Measurements from ENCODE around the gene VWA8. TPM values are rescaled to one million over a fixed set of nuclear protein-coding genes. Genes with fewer than 3 reads are reported as not detected.

VWA8 gene
- total RNA-seq, 4 donors from 2014 or later: 19.5 to 26.2 (median 21.6) TPM

- DNase-seq (ENCODE audit: extremely low spot score): no peak
- H3K36me3 ChIP-seq: peaks cover 2 to 12% (median 7%) of the 10 kb centered on the region in 4 donors
- peaks cover 18 to 31% (median 27%) of the 10 kb centered on the region in 4 donors for H3K4me1 ChIP-seq
- TF ChIP-seq POLR2AphosphoS5 (IDR thresholded peaks at IDR 0.05) (no peak), POLR2A (IDR thresholded peaks at IDR 0.05; ENCODE audit: low read depth) (no peak), EP300 (IDR thresholded peaks at IDR 0.05) (no peak), CTCF (IDR thresholded peaks at IDR 0.05) (no peak)
- H3K4me3 ChIP-seq: no peak overlapping the region
- no peaks in the 10 kb centered on the region for H3K27me3 ChIP-seq
- no peaks in the 10 kb centered on the region for H3K9me3 ChIP-seq
- 72% methylated on average over 6 of the region's 6 CpGs for WGBS
- peak overlapping the region in 3 of 4 donors; percentile 1 to 24 (median 8) for H3K27ac ChIP-seq (replicated peaks in 1 of 4)
- intact Hi-C loops (cut with DNase I): no loop called here
Observed at GRCh38 chr13:41562541-41563178, 398.2 kb downstream of the VWA8 start.

- Histone ChIP-seq H3K27me3 (no peaks in the 10 kb centered on the region), H3K4me1 (peaks cover 18 to 31% (median 27%) of the 10 kb centered on the region in 4 donors), H3K27ac (replicated peaks in 1 of 4) (peak overlapping the region in 1 of 4 donors; percentile 8), H3K9me3 (no peaks in the 10 kb centered on the region), H3K36me3 (peaks cover 0 to 7% (median 3%) of the 10 kb centered on the region in 4 donors), H3K4me3 (no peak overlapping the region)
- whole genome bisulfite sequencing: 28% methylated on average over 7 of the region's 7 CpGs
- intact Hi-C loops (cut with DNase I): no loop called here
- TF ChIP-seq EP300 (IDR thresholded peaks at IDR 0.05): no peak
- no peak for TF ChIP-seq POLR2AphosphoS5 (IDR thresholded peaks at IDR 0.05)
- TF ChIP-seq CTCF (IDR thresholded peaks at IDR 0.05): no peak
- TF ChIP-seq POLR2A (IDR thresholded peaks at IDR 0.05; ENCODE audit: low read depth): no peak
- DNase-seq (ENCODE audit: extremely low spot score): no peak
Observed at GRCh38 chr13:41562083-41562482, 398.8 kb downstream of the VWA8 start.

- no peak for DNase-seq (ENCODE audit: extremely low spot score)
- no peak overlapping the region for H3K4me3 ChIP-seq
- H3K4me1 ChIP-seq: peaks cover 18 to 31% (median 27%) of the 10 kb centered on the region in 4 donors
- no peaks in the 10 kb centered on the region for H3K27me3 ChIP-seq
- 67% methylated on average over 4 of the region's 4 CpGs for whole genome bisulfite sequencing
- peak overlapping the region in 1 of 4 donors; percentile 40 for H3K27ac ChIP-seq (replicated peaks in 1 of 4)
- no peaks in the 10 kb centered on the region for H3K9me3 ChIP-seq
- peaks cover 0 to 4% (median under 1%) of the 10 kb centered on the region in 4 donors for H3K36me3 ChIP-seq
- intact Hi-C loops (cut with DNase I): no loop called here
- no peak for TF ChIP-seq EP300 (IDR thresholded peaks at IDR 0.05)
- TF ChIP-seq CTCF (IDR thresholded peaks at IDR 0.05): no peak
- no peak for TF ChIP-seq POLR2A (IDR thresholded peaks at IDR 0.05; ENCODE audit: low read depth)
- TF ChIP-seq POLR2AphosphoS5 (IDR thresholded peaks at IDR 0.05): no peak
Observed at GRCh38 chr13:41561170-41561569, 399.7 kb downstream of the VWA8 start.

GRCh38 chr13:41558781-41559560 lies 401.9 kb downstream of the VWA8 start:
- H3K27ac ChIP-seq (replicated peaks in 1 of 4): no peak overlapping the region
- H3K27me3 ChIP-seq: peaks cover 0 to 5% (median 0%) of the 10 kb centered on the region in 4 donors
- WGBS: 78% methylated on average over 3 of the region's 3 CpGs

More at GRCh38 chr13:41558781-41559560, 401.9 kb downstream of the VWA8 start:
- no peak for TF ChIP-seq EP300 (IDR thresholded peaks at IDR 0.05)
- TF ChIP-seq POLR2AphosphoS5 (IDR thresholded peaks at IDR 0.05): no peak
- TF ChIP-seq POLR2A (IDR thresholded peaks at IDR 0.05; ENCODE audit: low read depth): no peak
- no peak for TF ChIP-seq CTCF (IDR thresholded peaks at IDR 0.05)
- H3K4me3 ChIP-seq: no peak overlapping the region
- no peaks in the 10 kb centered on the region for H3K36me3 ChIP-seq
- peaks cover 18 to 28% (median 25%) of the 10 kb centered on the region in 4 donors for H3K4me1 ChIP-seq
- H3K9me3 ChIP-seq: no peaks in the 10 kb centered on the region
- DNase-seq (ENCODE audit: extremely low spot score): no peak
- intact Hi-C loops (cut with DNase I): no loop called here
